GM12874 (cell line): ENCODE measurements around the gene TWSG1.

ENCODE experiments used
- TF ChIP-seq, protein P1 (sequence below): IDR thresholded peaks from 2 replicates; pipeline ENCODE4 v1.5.1; 2011; ENCODE audit warnings: low read depth, mild to moderate bottlenecking, control low read depth, low read length, moderate library complexity; ENCODE audit not compliant: insufficient read depth

TWSG1 gene

DNA sequence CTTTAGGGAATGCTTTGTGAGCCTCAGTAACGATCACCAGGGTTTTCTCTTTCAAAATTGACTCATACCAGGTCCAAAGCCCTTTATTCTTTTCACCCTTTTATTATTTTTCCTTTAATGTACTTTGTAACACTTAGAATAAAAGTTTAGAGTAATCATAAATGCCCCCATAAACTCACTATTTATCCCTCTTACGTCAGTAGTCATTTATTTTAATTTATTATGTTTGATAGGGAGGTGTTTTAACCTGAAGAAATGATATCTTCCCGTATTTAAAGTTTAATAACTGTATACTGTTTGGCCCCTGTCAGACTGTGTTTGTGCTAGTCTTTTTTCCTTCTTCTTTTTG is 1.1 kb downstream of the TWSG1 start:
- TF ChIP-seq, protein P1, sequence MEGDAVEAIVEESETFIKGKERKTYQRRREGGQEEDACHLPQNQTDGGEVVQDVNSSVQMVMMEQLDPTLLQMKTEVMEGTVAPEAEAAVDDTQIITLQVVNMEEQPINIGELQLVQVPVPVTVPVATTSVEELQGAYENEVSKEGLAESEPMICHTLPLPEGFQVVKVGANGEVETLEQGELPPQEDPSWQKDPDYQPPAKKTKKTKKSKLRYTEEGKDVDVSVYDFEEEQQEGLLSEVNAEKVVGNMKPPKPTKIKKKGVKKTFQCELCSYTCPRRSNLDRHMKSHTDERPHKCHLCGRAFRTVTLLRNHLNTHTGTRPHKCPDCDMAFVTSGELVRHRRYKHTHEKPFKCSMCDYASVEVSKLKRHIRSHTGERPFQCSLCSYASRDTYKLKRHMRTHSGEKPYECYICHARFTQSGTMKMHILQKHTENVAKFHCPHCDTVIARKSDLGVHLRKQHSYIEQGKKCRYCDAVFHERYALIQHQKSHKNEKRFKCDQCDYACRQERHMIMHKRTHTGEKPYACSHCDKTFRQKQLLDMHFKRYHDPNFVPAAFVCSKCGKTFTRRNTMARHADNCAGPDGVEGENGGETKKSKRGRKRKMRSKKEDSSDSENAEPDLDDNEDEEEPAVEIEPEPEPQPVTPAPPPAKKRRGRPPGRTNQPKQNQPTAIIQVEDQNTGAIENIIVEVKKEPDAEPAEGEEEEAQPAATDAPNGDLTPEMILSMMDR = no peak

DNA sequence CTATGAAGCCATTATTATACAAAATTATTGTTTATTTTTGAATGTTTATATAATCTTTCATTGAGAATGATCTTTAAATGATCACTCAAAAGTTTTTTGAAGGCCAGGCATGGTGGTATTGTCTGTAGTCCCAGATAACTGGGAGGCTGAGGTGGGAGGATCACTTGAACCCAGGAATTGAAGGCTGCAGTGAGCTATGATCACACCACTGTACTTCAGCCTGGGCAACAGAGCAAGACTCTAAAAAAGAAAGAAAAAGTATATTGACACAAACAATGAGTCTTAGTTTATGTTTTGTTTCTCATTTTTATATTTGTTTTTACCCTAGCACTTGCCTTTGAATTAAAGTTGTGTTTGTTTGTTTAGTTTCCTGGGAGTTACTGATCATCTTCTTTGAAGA is 2.3 kb downstream of the TWSG1 start:
- TF ChIP-seq, protein P1 = no peak

DNA sequence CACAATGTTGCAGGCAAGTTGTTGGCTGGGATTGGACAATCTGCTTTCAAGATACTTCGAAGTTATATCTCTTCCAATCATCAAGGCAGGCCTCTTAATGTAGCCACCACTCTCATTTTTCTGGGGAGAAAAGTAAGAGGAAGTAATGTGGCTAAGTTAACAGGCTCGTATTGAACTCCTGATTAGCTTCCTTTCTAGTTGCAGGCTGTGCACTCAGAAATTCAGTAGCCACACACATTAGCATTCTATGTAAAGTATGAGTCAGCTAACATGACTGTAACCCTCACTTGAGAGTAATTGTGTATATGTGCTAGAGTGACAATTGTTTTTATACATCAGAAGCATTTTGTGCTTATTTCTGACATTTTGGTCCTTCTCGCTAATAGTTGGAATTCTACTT is 3.3 kb downstream of the TWSG1 start:
- TF ChIP-seq, protein P1 = no peak

DNA sequence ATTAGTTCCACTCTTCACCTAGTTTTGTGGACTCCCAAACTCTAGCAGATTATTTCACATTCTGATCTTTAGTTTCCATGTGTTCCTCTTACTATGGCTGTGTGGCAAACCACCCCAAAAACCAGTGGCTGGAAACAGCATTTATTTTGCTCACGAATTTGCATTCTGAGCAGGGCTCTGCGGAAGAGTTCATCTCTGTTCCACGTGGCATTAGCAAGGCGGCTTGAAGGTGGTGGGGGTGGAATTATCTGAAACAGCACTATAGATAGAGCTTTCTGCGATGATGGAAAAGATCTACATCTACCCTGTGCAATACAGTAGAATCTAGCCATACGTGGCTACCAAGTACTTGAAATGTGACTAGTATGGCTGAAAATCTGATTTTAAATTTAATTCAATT is 5.9 kb downstream of the TWSG1 start:
- TF ChIP-seq, protein P1 = no peak

DNA sequence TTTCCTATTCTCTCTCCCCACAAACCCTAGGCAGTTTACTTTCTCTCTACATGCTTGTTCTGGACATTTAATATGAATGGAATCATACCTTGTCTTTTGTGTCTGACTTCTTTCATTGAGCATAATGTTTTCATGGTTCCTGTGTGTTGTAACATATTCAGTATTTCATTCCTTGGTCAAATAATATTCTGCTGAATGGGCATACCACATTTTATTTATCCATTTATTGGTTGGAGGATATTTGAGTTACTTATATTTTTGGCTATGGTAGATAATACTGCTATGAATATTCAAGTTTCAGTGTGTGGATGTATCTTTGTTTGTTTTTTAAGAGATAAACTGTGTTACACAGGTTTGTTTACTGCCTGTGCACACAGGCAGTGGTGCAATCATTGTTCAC is 9.0 kb downstream of the TWSG1 start:
- TF ChIP-seq, protein P1 = no peak

DNA sequence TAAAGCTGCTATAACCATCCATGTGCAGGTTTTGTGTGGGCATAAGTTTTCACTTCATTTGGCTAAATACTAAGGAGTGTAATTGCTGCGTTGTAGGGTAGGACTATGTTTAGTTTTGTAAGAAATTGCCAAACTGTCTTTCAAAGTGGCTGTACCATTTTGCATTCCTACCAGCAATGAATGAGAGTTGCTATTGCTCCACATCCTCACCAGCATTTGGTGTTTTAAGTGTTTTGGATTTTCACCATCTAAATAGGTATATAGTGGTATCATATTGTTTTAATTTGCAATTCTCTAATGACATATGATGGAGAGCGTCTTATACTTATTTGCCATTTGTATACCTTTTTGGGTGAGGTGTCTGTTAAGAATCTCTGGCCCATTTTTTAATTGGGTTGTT is 12.2 kb downstream of the TWSG1 start:
- TF ChIP-seq, protein P1 = no peak

DNA sequence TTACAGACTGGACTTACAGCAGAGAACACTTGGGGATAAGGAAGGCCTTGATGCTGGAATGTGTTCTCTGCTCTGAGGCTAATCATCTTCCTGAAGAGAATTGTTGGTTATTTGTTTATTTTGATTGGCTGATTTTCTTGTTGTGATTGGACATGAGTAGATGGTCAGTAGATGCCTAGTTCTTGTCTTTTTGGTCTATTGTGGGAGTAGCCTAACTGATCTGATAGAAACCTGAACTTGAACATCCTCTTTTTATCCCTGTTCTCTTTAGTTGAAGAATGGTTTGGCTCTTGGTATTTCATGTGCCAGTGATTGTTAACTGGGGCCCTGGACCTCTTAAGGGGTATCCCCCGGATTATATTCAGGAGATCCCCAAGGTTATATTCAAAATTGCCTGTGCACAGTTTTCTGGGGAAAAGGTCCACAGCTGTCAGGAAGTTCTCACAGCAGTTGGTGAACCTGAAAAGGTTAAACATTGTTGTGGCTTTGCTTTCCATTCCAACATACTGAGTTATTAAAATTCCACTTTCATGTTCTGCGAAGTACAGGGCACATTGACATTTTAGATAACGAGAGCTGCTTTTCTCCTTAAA is 13.6 kb downstream of the TWSG1 start:
- TF ChIP-seq, protein P1 = no peak
